IPS-11a (cell line): ENCODE results near the gene PLAAT4.
"Not testable (repeated sequence)": the region's sequence is repeated elsewhere in the genome, so short reads cannot be mapped to it uniquely, and the experiment has no call there.

Experiments
- H3K4me3 ChIP-seq: one replicate; pipeline ENCODE4 v1.5.1; 2013; ENCODE audit warnings: low read depth, low read length, control low read depth

Gene PLAAT4

GRCh38 chr11:63567044-63567840, 30.6 kb downstream of the PLAAT4 start:
- H3K4me3 ChIP-seq, result no peak overlapping the region

- H3K4me3 ChIP-seq, result no peak overlapping the region
Measured at GRCh38 chr11:63569570-63569969, 33.0 kb downstream of the PLAAT4 start.

GRCh38 chr11:63572026-63572688, 35.5 kb downstream of the PLAAT4 start:
- no peak overlapping the region for H3K4me3 ChIP-seq

GRCh38 chr11:63573881-63574855, 37.6 kb downstream of the PLAAT4 start:
- no peak overlapping the region for H3K4me3 ChIP-seq

- no peak overlapping the region for H3K4me3 ChIP-seq
Measured at GRCh38 chr11:63574856-63575602, 38.4 kb downstream of the PLAAT4 start.

- not testable (repeated sequence) for H3K4me3 ChIP-seq
Measured at GRCh38 chr11:63578882-63579281, 42.3 kb downstream of the PLAAT4 start.

- H3K4me3 ChIP-seq, result not testable (repeated sequence)
Measured at GRCh38 chr11:63581224-63581623, 44.6 kb downstream of the PLAAT4 start.

GRCh38 chr11:63583357-63583677, 46.7 kb downstream of the PLAAT4 start:
- H3K4me3 ChIP-seq, result no peak overlapping the region

- H3K4me3 ChIP-seq, result no peak overlapping the region
Measured at GRCh38 chr11:63586451-63587166, 50.0 kb downstream of the PLAAT4 start.

- no peak overlapping the region for H3K4me3 ChIP-seq
Measured at GRCh38 chr11:63589000-63589399, 52.4 kb downstream of the PLAAT4 start.

GRCh38 chr11:63590024-63590788, 53.6 kb downstream of the PLAAT4 start:
- H3K4me3 ChIP-seq, result no peak overlapping the region

- no peak overlapping the region for H3K4me3 ChIP-seq
Measured at GRCh38 chr11:63592975-63593395, 56.4 kb downstream of the PLAAT4 start.

- no peak overlapping the region for H3K4me3 ChIP-seq
Measured at GRCh38 chr11:63595296-63595695, 58.7 kb downstream of the PLAAT4 start.
